Measurements from ENCODE around the gene LGALS3. TPM values are rescaled to one million over a fixed set of nuclear protein-coding genes. Genes with fewer than 3 reads are reported as not detected.
A peak's percentile ranks its signal among the peaks of the same experiment; 100 is the strongest.

The LGALS3 gene
- total RNA-seq, 1 experiment from 2014 or later, result 317 TPM

DNA sequence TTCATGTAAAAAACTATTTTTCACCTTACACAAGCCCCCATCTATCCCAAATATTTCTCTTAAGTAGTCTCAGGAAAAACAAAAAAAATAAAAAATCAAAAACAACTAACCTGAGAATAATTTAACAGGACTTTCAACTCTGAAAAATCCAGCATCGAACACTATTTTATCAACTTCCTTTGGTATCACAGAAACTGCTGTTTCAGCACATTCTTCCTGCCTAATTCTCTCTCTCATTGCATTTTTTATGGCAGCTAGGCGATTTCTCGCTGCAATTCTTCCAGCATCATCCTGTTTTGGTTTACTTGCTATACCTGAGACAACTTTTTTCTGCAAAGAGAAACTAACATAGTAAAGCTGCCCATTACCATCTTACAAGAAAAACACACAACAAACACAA, 29.4 kb downstream of the LGALS3 start:
- peaks cover 4% of the 10 kb centered on the region for H3F3A ChIP-seq (ENCODE audit: low read length, unreplicated experiment)
- POLR2A ChIA-PET (ENCODE audit: unreplicated experiment), result no interaction called here
- ATAC-seq, result no peak
- BruUV-seq (replicated peaks), result no TSS peak
- H3K9ac ChIP-seq (ENCODE audit: low read length), result no peak overlapping the region
- CTCF ChIA-PET, result interaction anchor here (0.6 kb wide), 1 partner anchor 68 kb away, joined by 4 read pairs; no protein-coding TSS in a partner anchor
- intact Hi-C loops (cut with micrococcal nuclease), result no loop called here
- no peaks in the 10 kb centered on the region for H4K20me1 ChIP-seq (ENCODE audit: low read length)
- no peak overlapping the region for H3K4me2 ChIP-seq (ENCODE audit: low read length)
- no peak overlapping the region for H2AFZ ChIP-seq (ENCODE audit: low read length)
- H3K9me2 ChIP-seq (replicated peaks; ENCODE audit: low read length), result no peaks in the 10 kb centered on the region
- DNase-seq, result no peak
- H3K4me3 ChIP-seq (ENCODE audit: low read length), result no peak overlapping the region
- no peaks in the 10 kb centered on the region for H3K27me3 ChIP-seq (ENCODE audit: low read length)
- no peak for TF ChIP-seq EZH2phosphoT487 (IDR thresholded peaks at IDR 0.05; ENCODE audit: borderline replicate concordance, low read length)
- no peak for TF ChIP-seq CTCF (conservative IDR thresholded peaks at IDR 0.05; ENCODE audit: low read depth, low read length)
- H3K9me3 ChIP-seq (ENCODE audit: low read length), result no peaks in the 10 kb centered on the region
- H3K79me2 ChIP-seq (ENCODE audit: low read length), result no peaks in the 10 kb centered on the region
- peaks cover 65% of the 10 kb centered on the region for H3K36me3 ChIP-seq (ENCODE audit: low read depth, low read length)
- no peak overlapping the region for H3K27ac ChIP-seq (ENCODE audit: low read length)
- H3K4me1 ChIP-seq (ENCODE audit: insufficient read depth, low read length), result no peaks in the 10 kb centered on the region

DNA sequence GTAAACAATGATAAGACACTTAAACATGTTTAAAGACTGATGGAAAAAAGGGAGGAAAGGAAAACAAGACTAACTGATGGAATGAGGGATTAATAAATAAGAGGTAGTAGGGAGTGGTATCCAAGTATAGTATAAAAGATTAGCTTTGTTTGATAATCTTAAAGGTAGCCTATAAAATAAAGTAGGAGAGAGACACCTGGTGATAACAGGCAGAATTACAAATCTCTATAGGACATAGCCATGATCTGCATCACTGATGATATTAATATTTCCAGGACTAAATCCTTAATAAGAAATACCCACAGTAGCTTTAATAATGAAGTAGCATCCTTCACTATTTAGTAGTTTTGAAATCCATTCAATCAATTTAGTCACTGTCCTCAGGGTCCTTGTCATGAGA, 31.9 kb downstream of the LGALS3 start:
- CTCF ChIA-PET, result interaction anchor here (0.6 to 1.4 kb wide), 12 partner anchors 29 to 137 kb away, joined by 3 to 27 read pairs (median 4); partner anchors contain the start of genes SOCS4 and WDHD1
- H3K9me3 ChIP-seq (ENCODE audit: low read length), result no peaks in the 10 kb centered on the region
- H3K9ac ChIP-seq (ENCODE audit: low read length), result no peak overlapping the region
- H3K9me2 ChIP-seq (replicated peaks; ENCODE audit: low read length), result no peaks in the 10 kb centered on the region
- TF ChIP-seq EZH2 (IDR thresholded peaks at IDR 0.05; ENCODE audit: low read length, unreplicated experiment) (no peak), EZH2phosphoT487 (IDR thresholded peaks at IDR 0.05; ENCODE audit: borderline replicate concordance, low read length) (no peak), CTCF (conservative IDR thresholded peaks at IDR 0.05; ENCODE audit: low read depth, low read length) (peak; percentile 92)
- H3K79me2 ChIP-seq (ENCODE audit: low read length), result no peaks in the 10 kb centered on the region
- no peak overlapping the region for H3K4me2 ChIP-seq (ENCODE audit: low read length)
- H4K20me1 ChIP-seq (ENCODE audit: low read length), result no peaks in the 10 kb centered on the region
- peak; percentile 79 for DNase-seq
- peaks cover 4% of the 10 kb centered on the region for H3F3A ChIP-seq (ENCODE audit: low read length, unreplicated experiment)
- H3K4me1 ChIP-seq (ENCODE audit: insufficient read depth, low read length), result no peaks in the 10 kb centered on the region
- H3K27me3 ChIP-seq (ENCODE audit: low read length), result no peaks in the 10 kb centered on the region
- intact Hi-C loops (cut with micrococcal nuclease), result loop anchor here (1.0 to 2.0 kb wide), 3 partner anchors 30 to 72 kb away; no protein-coding TSS in a partner anchor
- H3K36me3 ChIP-seq (ENCODE audit: low read depth, low read length), result peaks cover 77% of the 10 kb centered on the region
- no peak overlapping the region for H2AFZ ChIP-seq (ENCODE audit: low read length)
- peak; percentile 94 for ATAC-seq
- no TSS peak for BruUV-seq (replicated peaks)
- no peak overlapping the region for H3K4me3 ChIP-seq (ENCODE audit: low read length)
- POLR2A ChIA-PET (ENCODE audit: unreplicated experiment), result interaction anchor here (0.6 to 1.0 kb wide), 3 partner anchors 58 to 209 kb away, joined by 3 to 6 read pairs (median 3); no protein-coding TSS in a partner anchor
- H3K27ac ChIP-seq (ENCODE audit: low read length), result no peak overlapping the region

- no peak overlapping the region for H3K4me2 ChIP-seq (ENCODE audit: low read length)
- ATAC-seq (no peak), DNase-seq (no peak)
- intact Hi-C loops (cut with micrococcal nuclease), result no loop called here
- H3K4me3 ChIP-seq (ENCODE audit: low read length), result no peak overlapping the region
- H2AFZ ChIP-seq (ENCODE audit: low read length), result no peak overlapping the region
- BruUV-seq (replicated peaks), result no TSS peak
- no peaks in the 10 kb centered on the region for H3K27me3 ChIP-seq (ENCODE audit: low read length)
- no peaks in the 10 kb centered on the region for H3K4me1 ChIP-seq (ENCODE audit: insufficient read depth, low read length)
- H3K9me3 ChIP-seq (ENCODE audit: low read length), result no peaks in the 10 kb centered on the region
- H3K36me3 ChIP-seq (ENCODE audit: low read depth, low read length), result peaks cover 66% of the 10 kb centered on the region
- no peak overlapping the region for H3K9ac ChIP-seq (ENCODE audit: low read length)
- H3K9me2 ChIP-seq (replicated peaks; ENCODE audit: low read length), result no peaks in the 10 kb centered on the region
- ChIA-PET CTCF (no interaction called here), POLR2A (ENCODE audit: unreplicated experiment) (no interaction called here)
- H3K79me2 ChIP-seq (ENCODE audit: low read length), result no peaks in the 10 kb centered on the region
- TF ChIP-seq EZH2phosphoT487 (IDR thresholded peaks at IDR 0.05; ENCODE audit: borderline replicate concordance, low read length) (no peak), EZH2 (IDR thresholded peaks at IDR 0.05; ENCODE audit: low read length, unreplicated experiment) (no peak), CTCF (conservative IDR thresholded peaks at IDR 0.05; ENCODE audit: low read depth, low read length) (no peak)
- H4K20me1 ChIP-seq (ENCODE audit: low read length), result no peaks in the 10 kb centered on the region
- peaks cover 3% of the 10 kb centered on the region for H3F3A ChIP-seq (ENCODE audit: low read length, unreplicated experiment)
- H3K27ac ChIP-seq (ENCODE audit: low read length), result no peak overlapping the region
Measured at GRCh38 chr14:55170526-55170925, 41.5 kb downstream of the LGALS3 start.

All from PC-3 (cell line).